ENCODE results near the gene LY9. TPM values are rescaled to one million over a fixed set of nuclear protein-coding genes. Genes with fewer than 3 reads are reported as not detected.

Gene LY9
- polyA plus RNA-seq, 1 experiment, result not detected

DNA sequence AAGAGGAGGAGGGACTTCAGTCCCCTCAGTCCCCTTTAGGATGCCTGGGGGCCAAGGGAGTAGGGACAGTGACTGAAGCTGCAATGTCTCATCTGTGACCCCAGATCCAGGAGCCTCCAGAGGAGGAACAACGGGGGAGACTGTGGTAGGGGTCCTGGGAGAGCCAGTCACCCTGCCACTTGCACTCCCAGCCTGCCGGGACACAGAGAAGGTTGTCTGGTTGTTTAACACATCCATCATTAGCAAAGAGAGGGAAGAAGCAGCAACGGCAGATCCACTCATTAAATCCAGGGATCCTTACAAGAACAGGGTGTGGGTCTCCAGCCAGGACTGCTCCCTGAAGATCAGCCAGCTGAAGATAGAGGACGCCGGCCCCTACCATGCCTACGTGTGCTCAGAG lies 18.3 kb downstream of the LY9 start:
- Histone ChIP-seq H3K27me3 (ENCODE audit: control insufficient read depth, insufficient read depth, low read length) (no peaks in the 10 kb centered on the region), H3K4me3 (ENCODE audit: low read depth, low read length) (no peak overlapping the region), H3K36me3 (ENCODE audit: control insufficient read depth, insufficient read depth, low read length) (no peaks in the 10 kb centered on the region)
- ChIA-PET CTCF (no interaction called here), POLR2A (no interaction called here)
- TF ChIP-seq, protein P1, sequence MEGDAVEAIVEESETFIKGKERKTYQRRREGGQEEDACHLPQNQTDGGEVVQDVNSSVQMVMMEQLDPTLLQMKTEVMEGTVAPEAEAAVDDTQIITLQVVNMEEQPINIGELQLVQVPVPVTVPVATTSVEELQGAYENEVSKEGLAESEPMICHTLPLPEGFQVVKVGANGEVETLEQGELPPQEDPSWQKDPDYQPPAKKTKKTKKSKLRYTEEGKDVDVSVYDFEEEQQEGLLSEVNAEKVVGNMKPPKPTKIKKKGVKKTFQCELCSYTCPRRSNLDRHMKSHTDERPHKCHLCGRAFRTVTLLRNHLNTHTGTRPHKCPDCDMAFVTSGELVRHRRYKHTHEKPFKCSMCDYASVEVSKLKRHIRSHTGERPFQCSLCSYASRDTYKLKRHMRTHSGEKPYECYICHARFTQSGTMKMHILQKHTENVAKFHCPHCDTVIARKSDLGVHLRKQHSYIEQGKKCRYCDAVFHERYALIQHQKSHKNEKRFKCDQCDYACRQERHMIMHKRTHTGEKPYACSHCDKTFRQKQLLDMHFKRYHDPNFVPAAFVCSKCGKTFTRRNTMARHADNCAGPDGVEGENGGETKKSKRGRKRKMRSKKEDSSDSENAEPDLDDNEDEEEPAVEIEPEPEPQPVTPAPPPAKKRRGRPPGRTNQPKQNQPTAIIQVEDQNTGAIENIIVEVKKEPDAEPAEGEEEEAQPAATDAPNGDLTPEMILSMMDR (IDR thresholded peaks at IDR 0.05; ENCODE audit: insufficient read depth, low read depth, low read length), result no peak
- DNase-seq (ENCODE audit: low read depth), result no peak

DNA sequence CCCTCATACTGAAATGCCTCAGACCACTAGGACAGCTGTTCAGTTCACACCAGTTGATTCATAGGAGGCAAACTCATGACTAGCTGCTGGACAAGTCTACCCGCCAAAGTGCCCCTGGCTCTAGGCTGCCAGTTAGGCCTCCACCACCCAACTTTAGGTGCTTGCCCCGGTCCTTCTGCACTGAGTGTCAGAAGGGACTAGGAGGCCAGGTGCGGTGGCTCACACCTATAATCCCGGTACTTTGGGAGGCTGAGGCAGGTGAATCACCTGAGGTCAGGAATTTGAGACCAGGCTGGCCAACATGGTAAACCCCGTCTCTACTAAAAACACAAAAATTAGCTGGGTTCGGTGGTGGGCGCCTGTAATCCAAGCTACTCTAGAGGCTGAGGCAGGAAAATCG lies 18.9 kb downstream of the LY9 start:
- TF ChIP-seq, protein P1 (IDR thresholded peaks at IDR 0.05; ENCODE audit: insufficient read depth, low read depth, low read length), result no peak
- H3K36me3 ChIP-seq (ENCODE audit: control insufficient read depth, insufficient read depth, low read length), result no peaks in the 10 kb centered on the region
- DNase-seq (ENCODE audit: low read depth), result no peak
- no peaks in the 10 kb centered on the region for H3K27me3 ChIP-seq (ENCODE audit: control insufficient read depth, insufficient read depth, low read length)
- ChIA-PET POLR2A (no interaction called here), CTCF (no interaction called here)
- H3K4me3 ChIP-seq (ENCODE audit: low read depth, low read length), result no peak overlapping the region

DNA sequence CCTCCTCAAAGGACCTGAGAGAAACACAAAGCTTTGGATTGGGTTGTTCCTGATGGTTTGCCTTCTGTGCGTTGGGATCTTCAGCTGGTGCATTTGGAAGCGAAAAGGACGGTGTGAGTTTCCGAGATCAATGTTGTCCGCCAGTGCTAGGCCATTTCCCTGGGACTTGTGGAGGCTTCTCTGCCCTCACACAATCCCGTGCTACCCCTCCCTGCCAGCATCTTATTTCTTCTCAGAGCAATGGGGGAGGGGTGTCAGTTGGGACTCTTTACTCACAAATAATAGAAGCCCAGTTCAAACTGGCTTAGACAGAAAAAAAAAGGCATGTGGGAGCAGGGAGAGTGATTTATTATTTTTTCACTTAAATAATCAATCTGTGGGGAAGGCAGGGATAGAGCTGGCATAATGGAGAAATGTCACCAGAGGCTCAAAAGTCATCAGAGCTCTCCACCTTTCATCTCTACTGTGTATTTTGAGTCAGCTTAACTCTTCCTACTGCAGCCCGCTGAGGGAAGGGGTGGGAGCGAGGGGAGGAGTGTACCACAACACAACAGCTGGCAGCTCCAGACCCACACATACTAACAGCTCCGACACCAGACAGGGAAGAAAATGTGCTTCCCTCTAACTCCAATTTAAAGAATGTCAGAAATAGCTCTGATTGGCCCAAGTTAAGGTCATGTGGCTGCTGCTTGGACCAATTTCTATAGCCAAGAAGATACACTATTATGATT lies 22.4 kb downstream of the LY9 start:
- CTCF ChIA-PET, result no interaction called here
- no peaks in the 10 kb centered on the region for H3K27me3 ChIP-seq (ENCODE audit: control insufficient read depth, insufficient read depth, low read length)
- TF ChIP-seq, protein P1 (IDR thresholded peaks at IDR 0.05; ENCODE audit: insufficient read depth, low read depth, low read length), result no peak
- H3K4me3 ChIP-seq (ENCODE audit: low read depth, low read length), result no peak overlapping the region
- no peak for DNase-seq (ENCODE audit: low read depth)
- POLR2A ChIA-PET, result no interaction called here
- H3K36me3 ChIP-seq (ENCODE audit: control insufficient read depth, insufficient read depth, low read length), result no peaks in the 10 kb centered on the region

DNA sequence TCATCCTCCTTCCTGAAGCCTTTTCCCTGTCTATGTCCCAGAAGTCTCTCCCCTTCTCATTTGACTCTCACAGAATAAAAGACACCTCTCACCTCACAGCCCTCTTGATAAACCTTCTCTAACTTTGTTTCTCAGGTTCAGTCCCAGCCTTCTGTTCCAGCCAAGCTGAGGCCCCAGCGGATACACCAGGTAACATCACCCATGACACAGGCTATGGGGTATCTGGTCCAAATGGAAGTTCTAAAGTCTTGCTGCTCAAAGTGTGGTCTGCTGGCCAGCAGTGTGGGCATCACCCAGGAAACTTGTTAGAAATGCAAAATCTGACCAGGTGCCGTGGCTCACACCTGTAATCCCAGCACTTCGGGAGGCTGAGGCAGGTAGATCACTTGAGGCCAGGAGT lies 23.2 kb downstream of the LY9 start:
- POLR2A ChIA-PET, result no interaction called here
- Histone ChIP-seq H3K27me3 (ENCODE audit: control insufficient read depth, insufficient read depth, low read length) (no peaks in the 10 kb centered on the region), H3K36me3 (ENCODE audit: control insufficient read depth, insufficient read depth, low read length) (no peaks in the 10 kb centered on the region), H3K4me3 (ENCODE audit: low read depth, low read length) (no peak overlapping the region)
- CTCF ChIA-PET, result no interaction called here
- DNase-seq (ENCODE audit: low read depth), result no peak
- TF ChIP-seq, protein P1 (IDR thresholded peaks at IDR 0.05; ENCODE audit: insufficient read depth, low read depth, low read length), result no peak

DNA sequence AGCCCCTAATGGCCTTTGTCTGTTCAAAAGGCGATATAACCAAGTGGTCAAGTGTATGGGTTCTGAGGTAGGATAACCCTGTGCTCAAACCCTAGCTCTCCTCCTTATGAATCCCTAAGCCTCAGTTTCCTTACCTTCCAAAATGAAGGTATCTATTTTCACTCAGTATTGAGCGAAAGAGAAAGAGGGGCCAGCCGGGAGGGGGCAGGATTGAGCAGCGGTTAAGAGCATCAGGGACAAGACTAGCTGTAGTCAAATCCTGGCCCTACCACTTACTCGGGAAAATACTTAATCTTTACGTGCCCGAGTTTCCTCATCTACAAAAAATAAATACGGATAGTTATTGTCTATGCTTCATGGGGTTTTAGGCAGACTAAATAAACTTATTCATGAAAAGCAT lies 25.7 kb downstream of the LY9 start:
- TF ChIP-seq, protein P1 (IDR thresholded peaks at IDR 0.05; ENCODE audit: insufficient read depth, low read depth, low read length), result 0 out of 2 replicates have a peak, but pooled peaks have one; percentile 20
- DNase-seq (ENCODE audit: low read depth), result no peak
- no peaks in the 10 kb centered on the region for H3K36me3 ChIP-seq (ENCODE audit: control insufficient read depth, insufficient read depth, low read length)
- H3K27me3 ChIP-seq (ENCODE audit: control insufficient read depth, insufficient read depth, low read length), result no peaks in the 10 kb centered on the region
- POLR2A ChIA-PET, result no interaction called here
- H3K4me3 ChIP-seq (ENCODE audit: low read depth, low read length), result no peak overlapping the region
- CTCF ChIA-PET, result interaction anchor here (1.5 kb wide), 2 partner anchors 23 to 130 kb away, joined by 3 to 4 read pairs; no protein-coding TSS in a partner anchor

Data from BJ (cell line).